K562 (cell line): ENCODE measurements around the gene DPP10. TPM values are rescaled to one million over a fixed set of nuclear protein-coding genes. Genes with fewer than 3 reads are reported as not detected.

Source experiments
- ATAC-seq: fragments of 200-7000 bp; cut with Tn5 transposase; 3 replicates; pipeline ENCODE4 v1.9.1; 2020; ENCODE audit warnings: moderate library complexity
- BruUV-seq: library from RNA; stranded (reverse); fragments of 400-500 nt; replicated peaks from 2 replicates; lab custom pipeline; 2021; lab: Mats Ljungman, UMichigan
- CTCF ChIA-PET: fragments of 300-600 bp; formaldehyde crosslinking; extraction: SDS; loops from one replicate; lab custom pipeline; 2021; ENCODE audit warnings: low intra/inter-chr PET ratio; lab: Yijun Ruan, JAX
- POLR2A ChIA-PET: fragments of 300-600, 350-650 bp; sonication (Branson Sonifier 250); formaldehyde crosslinking; extraction: SDS; loops from one replicate; lab custom pipeline; 2021; ENCODE audit warnings: antibody characterized with exemption, inconsistent platforms; lab: Yijun Ruan, JAX
- DNase-seq, 4 experiments: peaks; one replicate each; pipeline versions ENCODE4 v3.0.0 to v3.0.0-alpha.2; 2011 to 2018; ENCODE audit warnings: low spot score in 3 of 4, mixed read lengths in 3 of 4; ENCODE audit errors: extremely low read depth in 1 of 4
- FAIRE-seq: peaks from 2 replicates; lab custom pipeline; 2011; peaks lifted over from hg19 to GRCh38; lab: Jason Lieb, UNC
- H2AFZ ChIP-seq: 2 replicates; pipeline ENCODE4 v1.6.0; 2011; ENCODE audit warnings: low read depth, low read length, control low read depth, inconsistent platforms
- H3K27ac ChIP-seq: fragments of 200-600 bp; 3 replicates; pipeline ENCODE4 v1.8.0; 2011; ENCODE audit warnings: low read depth, mild to moderate bottlenecking, control low read depth, inconsistent platforms, low read length, moderate library complexity, mixed read lengths; ENCODE audit errors: extremely low read depth
- H3K27me3 ChIP-seq, 2 experiments: fragments of 300-600 bp in 1 of 2; 2 replicates in 1 of 2; 3 replicates in 1 of 2; pipeline versions ENCODE4 v1.6.0 to v1.8.0; 2011; ENCODE audit warnings: inconsistent platforms in 2 of 2, low read length in 2 of 2, mild to moderate bottlenecking in 1 of 2, mixed read lengths in 1 of 2, moderate library complexity in 1 of 2; ENCODE audit not compliant: control insufficient read depth in 2 of 2, insufficient read depth in 2 of 2
- H3K36me3 ChIP-seq: fragments of 300-600 bp; 3 replicates; pipeline ENCODE4 v1.8.0; 2011; ENCODE audit warnings: mild to moderate bottlenecking, low read length, inconsistent platforms; ENCODE audit not compliant: control insufficient read depth, insufficient read depth
- H3K4me1 ChIP-seq, 2 experiments: fragments of 200-600 bp in 1 of 2; replicated peaks in 1 of 2; 2 replicates in 1 of 2; 3 replicates in 1 of 2; pipeline versions ENCODE4 v1.5.1 to v1.8.0; 2011; ENCODE audit warnings: inconsistent platforms in 2 of 2, low read length in 2 of 2, mild to moderate bottlenecking in 1 of 2, mixed read lengths in 1 of 2, moderate library complexity in 1 of 2; ENCODE audit not compliant: control insufficient read depth in 2 of 2, insufficient read depth in 2 of 2
- H3K4me2 ChIP-seq: 2 replicates; pipeline ENCODE4 v1.6.1; 2011; ENCODE audit warnings: low read length, control low read depth, inconsistent platforms, mixed read lengths; ENCODE audit not compliant: insufficient read depth
- H3K4me3 ChIP-seq: fragments of 200-600 bp; sonication (generic), shearing (Covaris generic); 2 replicates; pipeline ENCODE4 v1.5.1; 2016; ENCODE audit warnings: control low read depth, inconsistent platforms
- H3K79me2 ChIP-seq: fragments of 200-600 bp; 3 replicates; pipeline ENCODE4 v1.8.0; 2011; ENCODE audit warnings: low read length, inconsistent platforms; ENCODE audit not compliant: control insufficient read depth, insufficient read depth
- H3K9ac ChIP-seq, 2 experiments: 2 replicates each; pipeline versions ENCODE4 v1.6.0 to v1.6.1; 2011; ENCODE audit warnings: low read depth in 2 of 2, low read length in 2 of 2, control low read depth in 1 of 2, inconsistent platforms in 1 of 2, mild to moderate bottlenecking in 1 of 2, mixed read lengths in 1 of 2; ENCODE audit not compliant: insufficient read depth in 1 of 2
- H3K9me1 ChIP-seq: one replicate; pipeline ENCODE4 v1.6.0; 2011; ENCODE audit warnings: inconsistent platforms, mild to moderate bottlenecking, low read length, moderate library complexity; ENCODE audit not compliant: control insufficient read depth, insufficient read depth
- H3K9me3 ChIP-seq: replicated peaks from 2 replicates; pipeline ENCODE4 v1.5.1; 2011; ENCODE audit warnings: low read depth, low read length, inconsistent platforms; ENCODE audit not compliant: control insufficient read depth, insufficient read depth
- H4K20me1 ChIP-seq: replicated peaks from 2 replicates; pipeline ENCODE4 v1.6.1; 2011; ENCODE audit warnings: low read length, inconsistent platforms, mixed read lengths; ENCODE audit not compliant: control insufficient read depth, insufficient read depth
- BRF2 ChIP-seq: IDR thresholded peaks from 3 replicates; pipeline ENCODE4 v1.6.1; 2011; ENCODE audit warnings: borderline replicate concordance, mild to moderate bottlenecking; ENCODE audit not compliant: insufficient read length, insufficient read depth
- CHD2 ChIP-seq: IDR thresholded peaks from 2 replicates; pipeline ENCODE4 v1.6.1; 2011; ENCODE audit warnings: low read depth, low read length
- CXXC5 ChIP-seq: fragments of 250-450 bp; sonication (Bioruptor Pico); IDR thresholded peaks from 2 replicates; pipeline ENCODE4 v1.8.0; 2022; ENCODE audit warnings: inconsistent platforms, mild to moderate bottlenecking, moderate library complexity
- EP300 ChIP-seq: IDR thresholded peaks from 2 replicates; pipeline ENCODE4 v1.6.1; 2012; ENCODE audit warnings: low read length, improper control_type of control experiment
- ETV1 ChIP-seq: fragments of 450-650 bp; conservative IDR thresholded peaks from 2 replicates; pipeline ENCODE4 v1.6.1; 2016; ENCODE audit warnings: missing genetic modification characterization, control low read depth, low read depth, missing compliant biosample characterization
- POLR2AphosphoS5 ChIP-seq: IDR thresholded peaks from 2 replicates; pipeline ENCODE4 v1.6.1; 2011; ENCODE audit warnings: mild to moderate bottlenecking, low read depth, low read length, moderate library complexity; ENCODE audit not compliant: control insufficient read depth, insufficient read depth
- TAF15 ChIP-seq: fragments of 200-400 bp; formaldehyde crosslinking; IDR thresholded peaks from 2 replicates; pipeline ENCODE4 v1.6.1; 2017; ENCODE audit warnings: mild to moderate bottlenecking, low read depth, low read length, moderate library complexity
- VEZF1 ChIP-seq: fragments of 200-800 bp; sonication (Bioruptor generic); IDR thresholded peaks from 2 replicates; pipeline ENCODE4 v1.6.1; 2017; ENCODE audit warnings: missing genetic modification characterization, missing compliant biosample characterization
- ZNF146 ChIP-seq: IDR thresholded peaks from one replicate; pipeline ENCODE4 v1.6.1; 2018; ENCODE audit warnings: missing compliant biosample characterization; ENCODE audit not compliant: unreplicated experiment
- ZNF583 ChIP-seq: fragments of 250-450 bp; sonication (Bioruptor Pico); IDR thresholded peaks from 2 replicates; pipeline ENCODE4 v1.4.0; 2020
- ZNF695 ChIP-seq: fragments of 450-650 bp; formaldehyde crosslinking; IDR thresholded peaks from 2 replicates; pipeline ENCODE4 v1.4.0; 2020; ENCODE audit warnings: mild to moderate bottlenecking, moderate library complexity
- WGBS: fragments of 100-300 bp; shearing (Covaris generic); methylation state at CpG from one replicate; pipeline ENCODE4 v1.1.6; 2016; ENCODE audit warnings: low coverage, mixed read lengths; ENCODE audit not compliant: insufficient coverage; ENCODE audit errors: missing lambda C conversion rate; 5-methylcytosine and 5-hydroxymethylcytosine counted together
- in situ Hi-C: fragments of 300-500 bp; cut with MboI; formaldehyde crosslinking; loops from 4 replicates; pipeline ENCODE4 v1.15.0; 2018; ENCODE audit warnings: inconsistent platforms, mixed read lengths
- intact Hi-C: fragments of 100-400 bp; cut with micrococcal nuclease; formaldehyde crosslinking; loops from 2 replicates; pipeline ENCODE4 v1.14.2; 2022
- polyA plus RNA-seq, 8 experiments: library from polyadenylated mRNA; depleted of rRNA in 4 of 8; stranded (reverse) in 5 of 8; unstranded in 3 of 8; fragments of >200 nt; fragmentation: Nextera tagmentation in 2 of 8; fragmentation: Illumina TruSeq in 1 of 8; extraction: Ambion mirVana in 2 of 8; extraction: Trizol in 1 of 8; gene quantifications; 2 replicates each; pipeline versions ENCODE4 v1.2.1 to v1.2.3, GENCODE V29; 2011 to 2014; ENCODE audit warnings: inconsistent platforms in 1 of 8, missing spikeins in 1 of 8
- total RNA-seq, 7 experiments: library from RNA; depleted of rRNA in 6 of 7; stranded (reverse); fragments of >200 nt in 6 of 7; fragmentation: Illumina TruSeq in 2 of 7; extraction: Trizol in 2 of 7; gene quantifications; 2 replicates each; pipeline versions ENCODE4 v1.2.1 to v1.2.3, GENCODE V29; 2011 to 2021; ENCODE audit warnings: low replicate concordance in 1 of 7
- TF ChIP-seq, protein P1 (sequence below): fragments of 250-450 bp; sonication (Bioruptor Pico); IDR thresholded peaks from 2 replicates; pipeline ENCODE4 v1.9.0; 2021; ENCODE audit warnings: mild to moderate bottlenecking

The DPP10 gene
- total and polyA plus RNA-seq, 9 of the 15 experiments (the other 6 are each of a cell fraction or from before 2014, with no cell fraction given), result not detected

DNA sequence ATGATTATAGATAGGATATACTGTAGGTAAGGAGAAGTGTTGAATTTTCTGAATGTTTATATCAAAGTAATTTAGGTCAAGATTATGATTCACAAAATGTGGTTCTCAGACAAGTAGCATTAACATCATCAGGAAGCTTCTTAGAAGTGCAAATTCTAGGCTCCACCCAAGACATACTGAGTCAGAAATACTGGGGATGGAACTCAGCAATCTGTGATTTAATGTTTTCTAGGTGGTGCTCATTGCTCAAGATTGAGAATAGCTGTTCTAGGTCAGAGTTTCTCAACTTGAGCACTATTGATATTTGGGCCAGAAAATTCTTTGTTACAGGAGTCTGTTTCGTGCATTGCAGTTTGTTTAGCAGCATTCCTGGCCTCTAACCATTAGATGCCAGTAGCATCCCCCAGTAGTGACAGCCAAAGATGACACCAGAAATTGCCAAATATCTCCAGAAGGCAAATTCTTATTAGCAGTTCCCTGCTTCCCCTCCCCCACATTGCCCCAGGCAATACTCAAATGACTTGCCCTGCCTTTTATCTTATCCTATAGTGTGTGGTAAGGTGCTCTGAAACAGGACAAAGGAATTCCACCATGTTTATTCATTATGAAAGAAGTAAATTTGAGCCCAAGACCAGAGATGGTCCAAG, 1001.2 kb downstream of the DPP10 start:
- Histone ChIP-seq H3K36me3 (no peaks in the 10 kb centered on the region), H3K4me1 (no peaks in the 10 kb centered on the region), H3K27ac (no peak overlapping the region), H4K20me1 (no peaks in the 10 kb centered on the region), H3K4me3 (no peak overlapping the region), H3K9ac (no peak overlapping the region), H2AFZ (no peak overlapping the region), H3K79me2 (no peaks in the 10 kb centered on the region), H3K9me3 (no peaks in the 10 kb centered on the region), H3K27me3 (no peaks in the 10 kb centered on the region), H3K4me2 (no peak overlapping the region), H3K9me1 (no peaks in the 10 kb centered on the region)
- no peak for DNase-seq
- FAIRE-seq, result no peak
- no TSS peak for BruUV-seq
- CTCF ChIA-PET, result no interaction called here
- TF ChIP-seq ZNF583 (CRISPR knock-in tag) (no peak), EP300 (no peak), CHD2 (no peak), TAF15 (no peak), VEZF1 (CRISPR knock-in tag) (no peak), ZNF146 (CRISPR knock-in tag) (no peak), CXXC5 (no peak), ZNF695 (CRISPR knock-in tag) (no peak), POLR2AphosphoS5 (no peak), ETV1 (tag) (no peak), BRF2 (no peak)
- TF ChIP-seq, protein P1, sequence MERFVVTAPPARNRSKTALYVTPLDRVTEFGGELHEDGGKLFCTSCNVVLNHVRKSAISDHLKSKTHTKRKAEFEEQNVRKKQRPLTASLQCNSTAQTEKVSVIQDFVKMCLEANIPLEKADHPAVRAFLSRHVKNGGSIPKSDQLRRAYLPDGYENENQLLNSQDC (CRISPR knock-in tag), result no peak
- intact Hi-C loops (no loop called here), in situ Hi-C loops (no loop called here)
- 0% methylated on average over 1 of the region's 1 CpG for WGBS
- POLR2A ChIA-PET, result no interaction called here
- no peak for ATAC-seq
